ENCODE data around the gene HEXD.
"Not testable (repeated sequence)": the region's sequence is repeated elsewhere in the genome, so short reads cannot be mapped to it uniquely, and the experiment has no call there.

HEXD gene

GRCh38 chr17:82382220-82382932 is 35.8 kb upstream of the HEXD start:
- not testable (repeated sequence) for DNase-seq (ENCODE audit: low read depth)

- DNase-seq (ENCODE audit: low read depth), result no peak
Observed at GRCh38 chr17:82382933-82383255, 35.3 kb upstream of the HEXD start.

- no peak for DNase-seq (ENCODE audit: low read depth)
Observed at GRCh38 chr17:82383411-82383810, 34.7 kb upstream of the HEXD start.

- no peak for DNase-seq (ENCODE audit: low read depth)
Observed at GRCh38 chr17:82384051-82384729, 34.0 kb upstream of the HEXD start.

- no peak for DNase-seq (ENCODE audit: low read depth)
Observed at GRCh38 chr17:82384730-82385481, 33.2 kb upstream of the HEXD start.

GRCh38 chr17:82385559-82386254 is 32.4 kb upstream of the HEXD start:
- DNase-seq (ENCODE audit: low read depth), result no peak

GRCh38 chr17:82386255-82386831 is 31.8 kb upstream of the HEXD start:
- DNase-seq (ENCODE audit: low read depth), result no peak

GRCh38 chr17:82386881-82387704 is 31.1 kb upstream of the HEXD start:
- no peak for DNase-seq (ENCODE audit: low read depth)

- DNase-seq (ENCODE audit: low read depth), result no peak
Observed at GRCh38 chr17:82387705-82388106, 30.4 kb upstream of the HEXD start.

GRCh38 chr17:82388223-82388921 is 29.8 kb upstream of the HEXD start:
- no peak for DNase-seq (ENCODE audit: low read depth)

- no peak for DNase-seq (ENCODE audit: low read depth)
Observed at GRCh38 chr17:82388922-82389283, 29.2 kb upstream of the HEXD start.

GRCh38 chr17:82389379-82389778 is 28.8 kb upstream of the HEXD start:
- DNase-seq (ENCODE audit: low read depth), result no peak

GRCh38 chr17:82390015-82390859 is 27.9 kb upstream of the HEXD start:
- DNase-seq (ENCODE audit: low read depth), result no peak

GRCh38 chr17:82390860-82391435 is 27.2 kb upstream of the HEXD start:
- no peak for DNase-seq (ENCODE audit: low read depth)

GRCh38 chr17:82391496-82392066 is 26.6 kb upstream of the HEXD start:
- DNase-seq (ENCODE audit: low read depth), result no peak

GRCh38 chr17:82392209-82392920 is 25.8 kb upstream of the HEXD start:
- DNase-seq (ENCODE audit: low read depth), result no peak

- no peak for DNase-seq (ENCODE audit: low read depth)
Observed at GRCh38 chr17:82392941-82393340, 25.2 kb upstream of the HEXD start.

- no peak for DNase-seq (ENCODE audit: low read depth)
Observed at GRCh38 chr17:82394278-82394677, 23.9 kb upstream of the HEXD start.

Measured in stimulated activated CD8-positive, alpha-beta memory T cell treated with anti-CD3 and anti-CD28 coated beads, Interleukin-12 subunit alpha, Interleukin-12 subunit beta, amount 100 ng/mL, for 4 hours (primary cell).